Thoracic aorta (tissue), 2 donors: ENCODE results near the gene DNAJC1. TPM values are rescaled to one million over a fixed set of nuclear protein-coding genes. Genes with fewer than 3 reads are reported as not detected.
"Not testable (repeated sequence)": the region's sequence is repeated elsewhere in the genome, so short reads cannot be mapped to it uniquely, and the experiment has no call there.

ENCODE experiments used
- ATAC-seq: fragments of 150-250 bp; one replicate; pipeline ENCODE4 v1.8.0; 2017; ENCODE audit warnings: low read depth; ENCODE audit not compliant: insufficient number of reproducible peaks, low FRiP score
- DNase-seq: peaks from one replicate; pipeline ENCODE4 v3.0.0-alpha.2; 2020; ENCODE audit warnings: low spot score
- H3K27ac ChIP-seq, 2 donors: fragments of 200-600 bp; sonication (generic); 1 replicate in 1 of 2; 2 replicates in 1 of 2; pipeline ENCODE4 v1.5.1; 2016; ENCODE audit warnings: mild to moderate bottlenecking in 2 of 2, moderate library complexity in 2 of 2
- H3K27me3 ChIP-seq: fragments of 200-600 bp; sonication (generic); replicated peaks from 2 replicates; pipeline ENCODE4 v1.6.0; 2016; ENCODE audit warnings: mild to moderate bottlenecking; ENCODE audit not compliant: insufficient read depth
- H3K36me3 ChIP-seq: fragments of 200-600 bp; sonication (generic); one replicate; pipeline ENCODE4 v1.5.1; 2016
- H3K4me1 ChIP-seq, 2 donors: fragments of 200-600 bp; sonication (generic); 1 replicate in 1 of 2; 2 replicates in 1 of 2; pipeline versions ENCODE4 v1.5.1 to v1.6.0; 2016; ENCODE audit warnings: low read depth in 2 of 2, mild to moderate bottlenecking in 1 of 2; ENCODE audit not compliant: control insufficient read depth in 1 of 2
- H3K4me3 ChIP-seq: fragments of 200-600 bp; sonication (generic); 2 replicates; pipeline ENCODE4 v1.5.1; 2016; ENCODE audit warnings: mild to moderate bottlenecking
- H3K9me3 ChIP-seq: fragments of 200-600 bp; sonication (generic); 2 replicates; pipeline ENCODE4 v1.5.1; 2016
- total RNA-seq, 2 donors: library from RNA; depleted of rRNA; stranded (reverse); fragments of >200 nt; gene quantifications; one replicate each; pipeline versions ENCODE4 v1.1.0 to v1.2.3, GENCODE V29; 2016
- TF ChIP-seq, protein P1 (sequence below): fragments of 200-600 bp; sonication (generic); IDR thresholded peaks from one replicate; pipeline ENCODE4 v1.5.1; 2019; ENCODE audit warnings: antibody characterized with exemption

DNAJC1 gene
- total RNA-seq, 2 donors from 2014 or later: 63.1 to 156 TPM

GRCh38 chr10:21849607-21850006 is 153.9 kb downstream of the DNAJC1 start:
- no peak for DNase-seq
- no peak overlapping the region for H3K4me3 ChIP-seq
- H3K27me3 ChIP-seq: no peaks in the 10 kb centered on the region
- TF ChIP-seq, protein P1, sequence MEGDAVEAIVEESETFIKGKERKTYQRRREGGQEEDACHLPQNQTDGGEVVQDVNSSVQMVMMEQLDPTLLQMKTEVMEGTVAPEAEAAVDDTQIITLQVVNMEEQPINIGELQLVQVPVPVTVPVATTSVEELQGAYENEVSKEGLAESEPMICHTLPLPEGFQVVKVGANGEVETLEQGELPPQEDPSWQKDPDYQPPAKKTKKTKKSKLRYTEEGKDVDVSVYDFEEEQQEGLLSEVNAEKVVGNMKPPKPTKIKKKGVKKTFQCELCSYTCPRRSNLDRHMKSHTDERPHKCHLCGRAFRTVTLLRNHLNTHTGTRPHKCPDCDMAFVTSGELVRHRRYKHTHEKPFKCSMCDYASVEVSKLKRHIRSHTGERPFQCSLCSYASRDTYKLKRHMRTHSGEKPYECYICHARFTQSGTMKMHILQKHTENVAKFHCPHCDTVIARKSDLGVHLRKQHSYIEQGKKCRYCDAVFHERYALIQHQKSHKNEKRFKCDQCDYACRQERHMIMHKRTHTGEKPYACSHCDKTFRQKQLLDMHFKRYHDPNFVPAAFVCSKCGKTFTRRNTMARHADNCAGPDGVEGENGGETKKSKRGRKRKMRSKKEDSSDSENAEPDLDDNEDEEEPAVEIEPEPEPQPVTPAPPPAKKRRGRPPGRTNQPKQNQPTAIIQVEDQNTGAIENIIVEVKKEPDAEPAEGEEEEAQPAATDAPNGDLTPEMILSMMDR: no peak
- ATAC-seq: no peak
- H3K36me3 ChIP-seq: no peaks in the 10 kb centered on the region
- H3K9me3 ChIP-seq: peaks cover 9% of the 10 kb centered on the region
- H3K4me1 ChIP-seq: no peaks in the 10 kb centered on the region
- no peak overlapping the region for H3K27ac ChIP-seq

DNA sequence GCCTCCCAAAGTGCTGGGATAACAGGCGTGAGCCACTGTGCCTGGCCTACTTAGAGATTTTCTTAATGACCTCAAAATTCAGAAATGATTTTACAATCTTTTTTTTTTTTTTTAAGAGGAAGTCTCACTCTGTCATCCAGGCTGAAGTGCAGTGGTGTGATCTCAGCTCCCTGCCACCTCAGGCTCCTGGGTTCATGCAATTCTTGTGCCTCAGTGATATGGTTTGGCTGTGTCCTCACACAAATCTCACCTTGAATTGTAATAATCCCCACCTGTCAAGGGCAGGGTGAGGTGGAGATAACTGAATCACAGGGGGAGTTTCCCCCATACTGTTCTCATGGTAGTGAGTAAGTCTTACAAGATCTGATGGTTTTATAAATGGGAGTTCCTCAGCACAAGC is 159.9 kb downstream of the DNAJC1 start:
- DNase-seq: no peak
- Histone ChIP-seq H3K4me1 (no peaks in the 10 kb centered on the region), H3K27ac (no peak overlapping the region), H3K36me3 (no peaks in the 10 kb centered on the region), H3K27me3 (no peaks in the 10 kb centered on the region), H3K4me3 (no peak overlapping the region), H3K9me3 (no peaks in the 10 kb centered on the region)
- ATAC-seq: no peak
- TF ChIP-seq, protein P1: no peak

GRCh38 chr10:21841273-21841672 is 162.3 kb downstream of the DNAJC1 start:
- not testable (repeated sequence) for H3K27me3 ChIP-seq, H3K9me3 ChIP-seq, H3K4me3 ChIP-seq, H3K36me3 ChIP-seq, H3K4me1 ChIP-seq, DNase-seq, ATAC-seq, H3K27ac ChIP-seq

- not testable (repeated sequence) for H3K27me3 ChIP-seq, H3K4me1 ChIP-seq, H3K4me3 ChIP-seq, ATAC-seq, DNase-seq, H3K27ac ChIP-seq, H3K36me3 ChIP-seq
- H3K9me3 ChIP-seq: peaks cover 23% of the 10 kb centered on the region
These were observed 166.0 kb downstream of the DNAJC1 start for GRCh38 chr10:21837487-21837886.

GRCh38 chr10:21834574-21834973 is 169.0 kb downstream of the DNAJC1 start:
- not testable (repeated sequence) for H3K4me1 ChIP-seq, H3K27me3 ChIP-seq, H3K4me3 ChIP-seq, H3K27ac ChIP-seq, ATAC-seq, DNase-seq, H3K36me3 ChIP-seq
- H3K9me3 ChIP-seq: peaks cover 34% of the 10 kb centered on the region

DNA sequence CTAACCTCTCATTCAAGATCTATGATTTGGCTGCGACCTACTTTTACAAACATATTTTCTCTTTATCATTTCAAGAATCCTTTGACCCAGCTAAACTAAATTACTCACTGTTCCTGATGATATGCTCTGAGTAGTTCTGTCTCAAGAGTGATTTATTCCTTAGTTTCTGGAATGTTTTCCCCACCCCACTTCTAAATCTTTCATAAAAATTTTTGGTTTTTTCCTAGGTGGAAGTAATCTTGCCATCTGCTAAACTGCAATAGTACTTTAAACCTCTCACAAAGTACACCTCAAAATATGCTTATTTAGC is 170.8 kb downstream of the DNAJC1 start:
- ATAC-seq (no peak), DNase-seq (no peak)
- H3K9me3 ChIP-seq: peaks cover 46% of the 10 kb centered on the region
- TF ChIP-seq, protein P1: no peak
- H3K4me1 ChIP-seq: no peaks in the 10 kb centered on the region
- no peaks in the 10 kb centered on the region for H3K27me3 ChIP-seq
- H3K27ac ChIP-seq: no peak overlapping the region
- no peak overlapping the region for H3K4me3 ChIP-seq
- H3K36me3 ChIP-seq: peaks cover 4% of the 10 kb centered on the region
